GM19397 (cell line): ENCODE measurements around the gene PSTPIP1.

Experiments used
- ATAC-seq: cut with Tn5 transposase; IDR thresholded peaks from one replicate; pipeline ENCODE4 v1.9.1; 2021; ENCODE audit warnings: mild to moderate bottlenecking, moderate library complexity; ENCODE audit not compliant: unreplicated experiment

The PSTPIP1 gene

GRCh38 chr15:76978522-76979330 is 16.2 kb upstream of the PSTPIP1 start:
- no peak for ATAC-seq

DNA sequence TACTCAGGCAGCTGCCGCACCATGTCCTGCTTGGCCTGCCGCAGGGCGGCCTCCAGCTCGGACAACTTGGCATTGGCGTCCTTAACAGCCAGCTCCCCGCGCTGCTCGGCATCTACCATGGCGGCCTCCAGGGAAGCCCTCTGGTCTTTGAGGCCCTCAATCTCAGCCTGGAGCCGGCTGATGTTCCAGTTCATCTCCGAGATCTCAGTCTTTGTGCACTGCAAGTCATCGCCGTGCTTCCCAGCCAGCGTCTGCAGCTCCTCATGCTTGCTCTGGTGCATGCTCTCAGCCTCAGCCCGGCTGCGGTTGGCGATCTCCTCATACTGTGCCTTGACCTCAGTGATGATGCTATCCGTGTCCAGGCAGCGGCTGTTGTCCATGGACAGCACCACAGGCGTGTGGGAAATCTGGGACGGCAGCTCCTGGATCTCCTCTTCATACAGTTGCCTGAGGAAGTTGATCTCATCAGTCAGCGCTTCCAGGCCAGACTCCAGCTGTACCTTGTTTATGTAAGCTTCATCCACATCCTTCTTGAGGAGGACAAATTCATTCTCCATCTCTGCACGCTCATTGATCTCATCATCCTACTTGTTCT is 15.5 kb upstream of the PSTPIP1 start:
- no peak for ATAC-seq

GRCh38 chr15:76979996-76980520 is 14.9 kb upstream of the PSTPIP1 start:
- ATAC-seq, result no peak

- ATAC-seq, result no peak
Measured at GRCh38 chr15:76982356-76982755, 12.6 kb upstream of the PSTPIP1 start.

- ATAC-seq, result no peak
Measured at GRCh38 chr15:76982756-76983155, 12.2 kb upstream of the PSTPIP1 start.

DNA sequence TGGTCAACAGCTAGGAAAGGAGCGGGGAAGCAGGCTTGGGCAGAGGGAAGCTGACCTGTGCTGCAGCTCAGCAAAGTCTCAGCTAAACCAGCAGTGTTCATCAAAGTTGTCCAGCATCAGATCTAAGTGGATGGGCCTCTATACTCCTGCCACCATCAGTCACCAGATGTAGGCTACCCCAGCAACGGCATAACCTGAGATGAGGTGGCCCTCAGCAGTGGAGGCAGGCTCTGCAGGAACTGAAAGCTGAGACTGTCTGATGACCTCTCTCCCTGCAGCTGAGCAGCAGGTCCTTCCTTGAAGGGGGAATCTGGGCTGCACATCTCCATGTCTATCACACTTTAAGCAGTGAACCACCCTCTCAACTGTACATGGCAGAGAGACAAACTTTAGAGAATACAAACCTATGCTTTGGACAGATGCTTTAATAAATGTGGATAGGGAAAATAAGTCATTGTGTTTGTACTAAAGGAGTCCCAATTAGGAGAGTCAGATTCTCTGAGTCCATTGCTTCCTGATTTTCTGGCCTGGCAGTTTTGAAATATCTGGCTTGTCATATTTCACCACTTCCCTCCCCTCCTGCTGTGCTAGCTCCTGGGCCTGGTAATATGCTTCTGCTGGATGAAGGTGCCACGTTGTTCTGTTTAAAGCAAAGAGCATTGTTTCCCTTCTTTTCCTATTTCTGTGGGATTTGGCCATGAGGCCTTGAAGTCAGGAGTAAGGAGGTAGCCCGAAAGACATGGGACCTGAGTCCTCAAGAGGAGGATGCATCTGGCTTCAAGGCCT is 11.1 kb upstream of the PSTPIP1 start:
- no peak for ATAC-seq

DNA sequence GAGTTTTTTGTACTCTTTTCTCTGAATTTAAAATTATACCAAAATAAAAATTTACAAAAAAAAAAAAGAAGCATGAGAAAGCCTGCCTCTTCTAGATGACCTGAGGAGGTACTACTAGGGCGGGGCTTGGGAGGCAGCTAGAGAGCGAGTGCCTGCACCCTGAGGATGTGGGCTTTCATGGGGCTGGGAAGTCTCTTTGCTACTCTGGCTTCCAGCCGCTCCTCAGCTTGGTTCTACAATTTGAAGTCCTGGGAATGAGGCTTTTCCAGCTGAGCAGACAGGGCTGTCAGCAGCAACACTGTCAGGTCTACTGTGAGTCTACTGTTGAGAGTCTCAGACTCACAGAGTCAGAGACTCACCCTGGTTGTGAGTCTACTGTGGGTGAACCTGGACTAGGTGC is 8.2 kb upstream of the PSTPIP1 start:
- no peak for ATAC-seq

DNA sequence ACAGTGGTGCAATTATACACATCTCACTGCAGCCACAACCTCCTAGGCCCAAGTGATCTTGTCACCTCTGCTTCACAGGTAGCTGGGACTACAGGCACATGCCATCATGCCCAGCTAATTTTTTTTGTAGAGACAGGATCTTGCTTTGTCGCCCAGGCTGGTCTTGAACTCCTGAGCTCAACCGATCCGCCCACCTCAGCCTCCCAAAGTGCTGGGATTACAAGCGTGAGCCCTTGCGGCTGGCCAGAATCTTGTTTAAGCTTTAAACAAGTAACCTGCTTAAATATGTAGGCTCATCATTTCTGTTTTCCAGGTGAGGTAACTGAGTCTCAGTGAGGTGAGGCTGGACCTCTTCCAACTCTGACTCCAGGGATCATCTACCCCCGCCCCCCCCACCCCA is 7.7 kb upstream of the PSTPIP1 start:
- ATAC-seq, result no peak

GRCh38 chr15:76987896-76988860 is 6.7 kb upstream of the PSTPIP1 start:
- ATAC-seq, result peak; percentile 59

GRCh38 chr15:76988867-76989780 is 5.8 kb upstream of the PSTPIP1 start:
- no peak for ATAC-seq

DNA sequence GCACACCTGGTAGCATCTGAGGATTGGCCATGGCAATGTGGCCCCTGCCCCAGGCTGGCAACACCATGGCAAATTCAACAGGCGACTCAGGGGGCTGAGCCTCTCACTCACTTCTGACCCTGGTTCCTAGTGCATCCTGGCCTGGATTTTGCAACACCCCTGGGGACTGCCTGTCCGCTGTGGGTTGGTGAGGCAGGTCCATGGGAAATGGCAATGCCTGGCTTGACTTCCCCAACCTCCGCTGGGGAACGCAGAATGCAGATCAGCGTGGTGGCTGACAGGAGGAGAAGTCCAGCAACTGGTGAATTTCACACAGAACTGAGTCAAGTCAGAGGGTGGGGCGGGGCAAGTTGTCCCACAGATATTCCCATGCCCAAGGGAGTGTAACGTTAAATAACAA is 3.9 kb upstream of the PSTPIP1 start:
- no peak for ATAC-seq

DNA sequence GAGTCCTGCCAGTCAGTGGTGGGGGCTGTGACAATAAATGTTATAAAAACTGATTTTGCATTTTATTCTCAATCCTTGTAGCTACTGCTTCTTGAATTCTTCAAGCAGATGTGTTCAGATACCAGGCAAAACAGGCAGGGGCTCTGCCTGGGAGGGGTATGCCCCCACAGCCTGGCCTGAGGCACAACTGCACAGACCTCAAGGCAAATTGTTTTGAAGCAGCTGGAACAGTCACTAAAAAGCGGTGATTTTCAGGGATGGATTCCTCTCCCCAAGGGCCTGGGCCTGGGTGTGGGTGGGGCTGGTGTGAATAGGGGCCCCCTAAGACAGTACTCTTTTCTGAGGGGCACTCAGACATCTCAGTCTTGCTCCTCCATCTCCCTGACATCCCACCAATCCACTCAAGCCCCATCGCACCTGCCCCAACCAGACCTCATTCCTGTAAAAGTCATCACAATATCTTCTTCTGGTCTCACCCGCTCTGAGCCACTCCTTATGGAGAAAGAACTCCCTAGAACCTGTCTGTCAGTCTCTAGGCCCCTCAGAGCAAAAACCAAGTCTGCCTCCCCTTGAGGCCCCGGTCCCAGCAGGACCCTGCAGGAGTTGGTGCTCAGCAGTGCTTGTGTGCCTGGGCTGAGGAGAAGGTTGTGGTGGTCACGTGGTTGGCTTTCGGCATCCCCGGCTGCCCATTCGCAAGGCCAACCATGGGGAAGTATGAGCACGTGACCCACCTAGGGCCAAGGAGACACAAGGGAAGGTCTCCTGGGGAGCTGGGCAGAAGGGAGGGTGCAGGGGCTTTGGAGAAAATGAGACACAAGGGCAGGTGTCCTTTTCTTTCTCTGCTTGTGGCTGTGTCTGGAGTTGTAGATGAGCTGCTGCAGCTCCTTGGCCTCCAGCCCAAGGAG is 2.9 kb upstream of the PSTPIP1 start:
- no peak for ATAC-seq

DNA sequence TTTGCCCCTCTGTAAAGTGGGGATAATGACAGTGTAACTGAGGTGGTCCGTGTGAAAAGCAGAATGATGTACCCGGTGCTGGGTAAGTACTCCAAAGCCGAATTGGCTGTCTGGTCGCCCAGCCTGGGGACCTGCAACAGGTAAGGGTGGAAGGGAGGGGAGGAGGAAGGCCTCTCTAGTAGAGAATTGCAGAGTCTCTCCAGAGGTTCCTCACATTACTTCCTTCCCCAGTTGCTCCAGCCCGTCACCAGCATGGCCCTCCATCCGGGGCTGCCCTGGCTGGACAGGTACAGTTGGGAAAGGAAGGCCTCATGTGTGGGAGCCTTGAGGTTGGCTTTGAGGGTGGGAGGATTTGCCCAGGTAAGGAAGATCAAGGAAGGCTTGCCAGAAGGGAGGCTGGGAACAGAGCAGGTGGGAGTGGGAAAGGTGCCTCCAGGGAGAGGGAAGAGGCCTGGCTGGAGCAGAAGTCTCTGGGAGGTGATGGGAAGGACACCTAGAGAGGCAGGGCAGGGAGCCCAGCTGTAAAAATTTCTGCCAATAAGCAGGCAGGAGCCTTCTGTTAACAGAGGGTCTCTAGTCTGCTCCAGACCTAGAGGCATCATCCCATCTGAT is 1.7 kb upstream of the PSTPIP1 start:
- no peak for ATAC-seq

- no peak for ATAC-seq
Measured at GRCh38 chr15:76994001-76994400, 925 bp upstream of the PSTPIP1 start.

DNA sequence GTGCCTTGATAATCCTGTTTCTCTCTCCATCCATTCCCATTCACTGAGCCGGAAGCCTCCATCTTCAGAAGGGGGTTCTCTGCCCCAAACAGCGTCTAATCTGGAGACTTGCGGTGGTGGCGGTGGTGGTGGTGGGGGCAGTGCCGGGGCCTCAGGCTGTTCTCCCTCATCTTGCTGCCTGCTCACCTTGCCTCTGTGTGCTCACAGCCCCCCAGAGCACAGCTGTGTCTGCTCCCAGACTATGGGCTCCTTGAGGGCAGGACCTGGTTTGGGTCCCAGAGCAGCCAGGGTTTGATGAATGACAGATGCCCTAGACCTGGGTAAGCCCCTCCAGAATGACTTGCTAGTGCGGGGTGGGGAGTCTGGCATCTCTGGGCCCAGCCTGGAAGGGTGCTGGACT is 430 bp upstream of the PSTPIP1 start:
- ATAC-seq, result no peak

DNA sequence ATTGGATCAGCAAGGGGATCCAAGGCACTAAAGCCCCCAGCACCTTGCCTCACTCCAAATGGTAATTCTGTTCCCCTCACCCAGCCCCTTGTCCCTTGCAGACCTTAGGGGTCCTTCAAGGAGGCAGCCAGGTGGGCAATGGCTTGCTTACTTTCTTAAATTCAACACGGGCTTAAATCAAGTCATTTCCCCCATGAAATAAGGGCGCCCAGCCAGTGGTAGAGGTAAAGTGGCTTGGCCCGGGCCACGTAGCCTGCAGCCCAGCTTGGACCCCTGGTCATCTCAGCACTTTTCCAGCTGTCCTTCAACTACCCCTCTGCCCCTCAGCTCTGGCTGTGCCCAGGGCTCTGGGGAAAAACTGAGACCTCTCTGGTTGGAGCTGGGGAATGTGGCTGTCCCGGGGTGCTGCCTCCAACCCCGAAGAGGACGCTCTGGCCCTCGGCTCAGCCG is 1.2 kb downstream of the PSTPIP1 start:
- no peak for ATAC-seq

DNA sequence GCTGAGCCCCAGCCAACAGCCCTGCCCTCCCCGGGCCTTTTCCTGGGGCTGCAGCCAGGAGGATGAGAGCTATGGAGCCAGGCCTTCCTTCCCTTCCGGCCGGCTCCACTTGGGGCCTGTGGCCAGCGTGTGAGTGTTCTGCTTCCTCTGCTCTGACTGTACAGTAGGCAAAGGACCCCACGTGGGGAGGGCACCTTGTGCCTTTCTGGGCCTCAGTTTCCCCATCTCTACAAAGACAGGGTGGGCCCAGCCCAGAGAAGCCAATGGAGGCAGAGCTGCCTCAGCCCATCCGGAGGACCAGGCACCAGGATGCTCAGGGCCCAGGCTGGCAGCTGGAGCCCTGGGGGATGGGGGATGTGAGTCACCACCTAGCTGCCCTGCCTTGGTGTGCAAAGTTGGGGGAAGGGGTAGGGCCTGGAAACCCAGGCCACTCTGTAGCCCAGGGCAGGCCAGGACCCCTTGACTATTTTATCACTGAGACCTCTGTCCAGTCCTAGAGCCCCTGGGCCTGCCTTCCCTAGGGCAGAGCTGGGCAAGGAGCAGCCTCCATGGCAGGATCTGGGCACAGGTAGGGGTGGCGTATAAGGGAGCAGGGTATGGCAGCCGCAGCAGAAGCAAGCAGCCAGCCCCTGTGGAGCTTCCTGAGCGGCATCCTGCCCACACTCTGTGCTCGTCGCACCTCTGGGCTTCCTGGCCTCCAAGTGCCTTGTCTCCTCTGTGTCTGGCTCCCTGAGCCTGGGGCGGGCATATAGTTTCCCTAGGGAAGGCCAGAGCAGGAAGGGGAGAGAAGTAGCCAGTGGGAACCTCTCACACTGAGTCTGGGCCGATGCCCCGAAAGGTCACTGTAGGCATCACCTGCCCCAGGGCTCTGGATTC is 1.8 kb downstream of the PSTPIP1 start:
- ATAC-seq, result no peak
